HEK293T (cell line): ENCODE data around the gene PRPH2.

ENCODE experiments used
- ARNT ChIP-seq: fragments of 450-650 bp; IDR thresholded peaks from 2 replicates; pipeline ENCODE4 v1.6.1; 2017; ENCODE audit warnings: mild to moderate bottlenecking
- BHLHE40 ChIP-seq: fragments of 450-650 bp; IDR thresholded peaks from 2 replicates; pipeline ENCODE4 v1.6.1; 2016; ENCODE audit warnings: mild to moderate bottlenecking, moderate library complexity, borderline replicate concordance
- ELF4 ChIP-seq: fragments of 450-650 bp; IDR thresholded peaks from 2 replicates; pipeline ENCODE4 v1.6.1; 2017; ENCODE audit warnings: antibody characterized with exemption
- FOXA1 ChIP-seq: fragments of 450-650 bp; IDR thresholded peaks from 2 replicates; pipeline ENCODE4 v1.6.1; 2016; ENCODE audit warnings: mild to moderate bottlenecking
- FOXK2 ChIP-seq: fragments of 450-650 bp; IDR thresholded peaks from 2 replicates; pipeline ENCODE4 v1.6.1; 2016; ENCODE audit warnings: mild to moderate bottlenecking
- FOXM1 ChIP-seq: fragments of 450-650 bp; IDR thresholded peaks from 2 replicates; pipeline ENCODE4 v1.6.1; 2017; ENCODE audit warnings: mild to moderate bottlenecking, borderline replicate concordance
- L3MBTL2 ChIP-seq: fragments of 450-650 bp; conservative IDR thresholded peaks from 2 replicates; pipeline ENCODE4 v1.6.1; 2016; ENCODE audit warnings: mild to moderate bottlenecking
- LEF1 ChIP-seq: fragments of 450-650 bp; IDR thresholded peaks from 2 replicates; pipeline ENCODE4 v1.6.1; 2017; ENCODE audit warnings: mild to moderate bottlenecking, borderline replicate concordance
- SP1 ChIP-seq: fragments of 450-650 bp; IDR thresholded peaks from 2 replicates; pipeline ENCODE4 v1.6.1; 2017
- SUZ12 ChIP-seq: fragments of 450-650 bp; IDR thresholded peaks from 2 replicates; pipeline ENCODE4 v1.6.1; 2016; ENCODE audit warnings: mild to moderate bottlenecking
- TARDBP ChIP-seq: fragments of 450-650 bp; IDR thresholded peaks from 2 replicates; pipeline ENCODE4 v1.6.1; 2016
- ZNF384 ChIP-seq: fragments of 450-650 bp; IDR thresholded peaks from 2 replicates; pipeline ENCODE4 v1.6.1; 2016
- TF ChIP-seq, protein P1 (sequence below): fragments of 450-650 bp; IDR thresholded peaks from 2 replicates; pipeline ENCODE4 v1.6.1; 2016

DNA sequence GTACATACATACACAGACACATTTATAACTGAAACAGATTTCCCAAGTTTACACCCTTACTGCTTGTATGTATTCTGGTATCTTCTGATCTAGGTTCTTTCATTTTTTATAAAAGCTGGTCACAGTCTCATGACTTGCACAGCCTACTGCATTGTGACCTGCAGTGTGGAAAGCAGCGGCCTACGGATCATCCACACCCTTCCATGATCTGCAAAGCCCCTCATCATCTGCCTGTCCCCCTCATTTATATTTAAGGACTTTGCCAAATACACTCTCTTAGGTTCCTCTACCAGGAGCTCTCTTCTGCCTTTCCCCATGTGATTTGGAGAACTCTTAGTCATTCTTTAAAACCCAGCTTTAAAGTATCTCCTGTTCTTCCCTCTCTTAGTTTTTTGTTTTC lies 47.4 kb upstream of the PRPH2 start:
- TF ChIP-seq, protein P1, sequence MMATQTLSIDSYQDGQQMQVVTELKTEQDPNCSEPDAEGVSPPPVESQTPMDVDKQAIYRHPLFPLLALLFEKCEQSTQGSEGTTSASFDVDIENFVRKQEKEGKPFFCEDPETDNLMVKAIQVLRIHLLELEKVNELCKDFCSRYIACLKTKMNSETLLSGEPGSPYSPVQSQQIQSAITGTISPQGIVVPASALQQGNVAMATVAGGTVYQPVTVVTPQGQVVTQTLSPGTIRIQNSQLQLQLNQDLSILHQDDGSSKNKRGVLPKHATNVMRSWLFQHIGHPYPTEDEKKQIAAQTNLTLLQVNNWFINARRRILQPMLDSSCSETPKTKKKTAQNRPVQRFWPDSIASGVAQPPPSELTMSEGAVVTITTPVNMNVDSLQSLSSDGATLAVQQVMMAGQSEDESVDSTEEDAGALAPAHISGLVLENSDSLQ, result no peak
- no peak for TF ChIP-seq ARNT
- TF ChIP-seq FOXA1, result no peak
- TF ChIP-seq ELF4, result no peak
- no peak for TF ChIP-seq SUZ12
- no peak for TF ChIP-seq FOXM1
- no peak for TF ChIP-seq BHLHE40
- no peak for TF ChIP-seq SP1
- no peak for TF ChIP-seq FOXK2
- no peak for TF ChIP-seq TARDBP
- TF ChIP-seq LEF1, result no peak
- TF ChIP-seq L3MBTL2, result no peak
- no peak for TF ChIP-seq ZNF384
